CD4-positive, CD25-positive, alpha-beta regulatory T cell (primary cell): ENCODE results near the gene TTC21A. TPM values are rescaled to one million over a fixed set of nuclear protein-coding genes. Genes with fewer than 3 reads are reported as not detected.

Experiments
- ATAC-seq, 2 donors: fragments of 150-1000 bp; cut with Tn5 transposase; one replicate each; pipeline ENCODE4 v1.10.0; 2021; ENCODE audit warnings: low read depth in 2 of 2, moderate number of reproducible peaks in 2 of 2, moderate library complexity in 1 of 2
- DNase-seq, 3 donors: peaks; one replicate each; pipeline versions ENCODE4 v3.0.0 to v3.0.0-alpha.2; 2012 to 2022; ENCODE audit warnings: mixed read lengths in 1 of 3
- H3K27ac ChIP-seq: one replicate; pipeline ENCODE4 v1.7.0; 2013; ENCODE audit warnings: mild to moderate bottlenecking, low read length; ENCODE audit not compliant: insufficient read depth, poor library complexity, severe bottlenecking
- H3K27me3 ChIP-seq: one replicate; pipeline ENCODE4 v1.7.0; 2013; ENCODE audit warnings: low read length; ENCODE audit not compliant: control insufficient read depth, insufficient read depth
- H3K36me3 ChIP-seq: one replicate; pipeline ENCODE4 v1.7.0; 2013; ENCODE audit warnings: mild to moderate bottlenecking, low read length, moderate library complexity; ENCODE audit not compliant: control insufficient read depth, insufficient read depth
- H3K4me1 ChIP-seq: 2 replicates; pipeline ENCODE4 v1.7.0; 2013; ENCODE audit warnings: mild to moderate bottlenecking, low read length; ENCODE audit not compliant: insufficient read depth, control insufficient read depth, poor library complexity, severe bottlenecking
- H3K4me3 ChIP-seq: one replicate; pipeline ENCODE4 v1.7.0; 2013; ENCODE audit warnings: low read depth, mild to moderate bottlenecking, low read length, moderate library complexity
- H3K9me3 ChIP-seq, 2 experiments: 1 replicate in 1 of 2; 2 replicates in 1 of 2; pipeline ENCODE4 v1.7.0; 2013; ENCODE audit warnings: low read length in 2 of 2, mild to moderate bottlenecking in 1 of 2, moderate library complexity in 1 of 2; ENCODE audit not compliant: control insufficient read depth in 2 of 2
- H3K27ac Mint-ChIP-seq, 3 donors: one replicate each; pipeline ENCODE4 v1.8.0; 2020 to 2022; ENCODE audit warnings: mild to moderate bottlenecking in 3 of 3, mixed read lengths in 3 of 3, moderate library complexity in 2 of 3
- H3K27me3 Mint-ChIP-seq: one replicate; pipeline ENCODE4 v1.8.0; 2022; ENCODE audit warnings: mild to moderate bottlenecking, mixed read lengths
- H3K36me3 Mint-ChIP-seq: one replicate; pipeline ENCODE4 v1.8.0; 2020; ENCODE audit warnings: mixed read lengths
- H3K4me1 Mint-ChIP-seq, 4 donors: one replicate each; pipeline ENCODE4 v1.8.0; 2020 to 2022; ENCODE audit warnings: mixed read lengths in 4 of 4, mild to moderate bottlenecking in 1 of 4
- H3K4me3 Mint-ChIP-seq, 4 donors: one replicate each; pipeline ENCODE4 v1.8.0; 2020 to 2022; ENCODE audit warnings: mild to moderate bottlenecking in 4 of 4, mixed read lengths in 4 of 4, moderate library complexity in 3 of 4
- H3K9me3 Mint-ChIP-seq, 7 donors: one replicate each; pipeline ENCODE4 v1.8.0; 2020 to 2022; ENCODE audit warnings: mixed read lengths in 7 of 7, mild to moderate bottlenecking in 3 of 7, moderate library complexity in 2 of 7
- polyA plus RNA-seq, 4 donors: library from polyadenylated mRNA; unstranded; fragments of 300-500 nt; fragmentation: Illumina TruSeq; gene quantifications; one replicate each; pipeline ENCODE4 v1.2.3, GENCODE V29; 2021
- total RNA-seq: library from RNA; stranded (reverse); gene quantifications from one replicate; pipeline ENCODE4 v1.2.3, GENCODE V29; 2022

Gene TTC21A
- total and polyA plus RNA-seq, 5 donors from 2014 or later: 0.41 to 4.1 (median 1.3) TPM

DNA sequence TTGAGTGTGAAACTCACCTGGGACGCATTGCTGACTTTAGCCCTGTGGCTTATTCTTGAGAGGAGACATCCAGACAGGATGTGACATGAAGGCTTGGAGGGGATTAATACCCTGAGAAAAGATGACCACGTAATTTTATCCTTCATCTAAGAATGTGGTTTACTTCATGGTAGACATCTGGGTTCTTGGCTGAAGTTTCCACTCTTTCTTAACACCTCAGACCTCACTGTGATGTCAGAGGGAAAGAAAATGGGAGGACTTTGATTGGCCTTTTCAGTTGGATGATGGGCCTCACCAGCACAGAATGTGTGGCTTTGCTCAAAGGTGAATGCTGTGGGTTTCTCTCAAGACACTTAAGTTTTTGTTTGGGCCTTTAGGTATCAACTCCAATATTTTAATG, 16.6 kb upstream of the TTC21A start:
- H3K27ac Mint-ChIP-seq: peak overlapping the region in 1 of 3 donors; percentile 31
- peaks cover 98% of the 10 kb centered on the region for H3K36me3 ChIP-seq
- ATAC-seq: no peak
- no peak overlapping the region for H3K4me3 Mint-ChIP-seq
- no peak overlapping the region for H3K4me3 ChIP-seq
- no peak overlapping the region for H3K27ac ChIP-seq
- no peaks in the 10 kb centered on the region for H3K27me3 ChIP-seq
- peaks cover 0 to 6% (median 2%) of the 10 kb centered on the region in 4 donors for H3K4me1 Mint-ChIP-seq
- no peaks in the 10 kb centered on the region for H3K27me3 Mint-ChIP-seq
- H3K9me3 ChIP-seq: no peaks in the 10 kb centered on the region
- no peaks in the 10 kb centered on the region for H3K9me3 Mint-ChIP-seq
- peaks cover 65% of the 10 kb centered on the region for H3K36me3 Mint-ChIP-seq
- DNase-seq: no peak
- no peaks in the 10 kb centered on the region for H3K4me1 ChIP-seq

GRCh38 chr3:39094851-39095677, 12.4 kb upstream of the TTC21A start:
- H3K27ac ChIP-seq: no peak overlapping the region
- no peaks in the 10 kb centered on the region for H3K4me1 Mint-ChIP-seq
- H3K36me3 ChIP-seq: peaks cover 97% of the 10 kb centered on the region
- H3K4me3 ChIP-seq: no peak overlapping the region
- H3K9me3 ChIP-seq: no peaks in the 10 kb centered on the region
- no peaks in the 10 kb centered on the region for H3K4me1 ChIP-seq
- H3K27ac Mint-ChIP-seq: no peak overlapping the region
- no peak overlapping the region for H3K4me3 Mint-ChIP-seq
- ATAC-seq: no peak
- H3K36me3 Mint-ChIP-seq: peaks cover 40% of the 10 kb centered on the region
- no peak for DNase-seq
- no peaks in the 10 kb centered on the region for H3K9me3 Mint-ChIP-seq
- no peaks in the 10 kb centered on the region for H3K27me3 Mint-ChIP-seq
- H3K27me3 ChIP-seq: no peaks in the 10 kb centered on the region

GRCh38 chr3:39095778-39096177, 11.7 kb upstream of the TTC21A start:
- no peaks in the 10 kb centered on the region for H3K9me3 ChIP-seq
- no peaks in the 10 kb centered on the region for H3K4me1 ChIP-seq
- H3K36me3 ChIP-seq: peaks cover 90% of the 10 kb centered on the region
- no peaks in the 10 kb centered on the region for H3K27me3 Mint-ChIP-seq
- no peaks in the 10 kb centered on the region for H3K27me3 ChIP-seq
- H3K27ac Mint-ChIP-seq: no peak overlapping the region
- H3K4me3 ChIP-seq: no peak overlapping the region
- no peaks in the 10 kb centered on the region for H3K4me1 Mint-ChIP-seq
- no peaks in the 10 kb centered on the region for H3K9me3 Mint-ChIP-seq
- H3K36me3 Mint-ChIP-seq: peaks cover 33% of the 10 kb centered on the region
- H3K27ac ChIP-seq: no peak overlapping the region
- ATAC-seq: no peak
- no peak for DNase-seq
- H3K4me3 Mint-ChIP-seq: no peak overlapping the region

- Mint-ChIP-seq H3K27ac (peak overlapping the region in 1 of 3 donors; percentile 54), H3K4me1 (peaks cover 5 to 8% (median 7%) of the 10 kb centered on the region in 4 donors), H3K27me3 (no peaks in the 10 kb centered on the region), H3K9me3 (no peaks in the 10 kb centered on the region), H3K36me3 (peaks cover 33% of the 10 kb centered on the region), H3K4me3 (no peak overlapping the region)
- DNase-seq (no peak), ATAC-seq (no peak)
- Histone ChIP-seq H3K27me3 (no peaks in the 10 kb centered on the region), H3K9me3 (no peaks in the 10 kb centered on the region), H3K4me3 (no peak overlapping the region), H3K27ac (no peak overlapping the region), H3K36me3 (peaks cover 80% of the 10 kb centered on the region), H3K4me1 (peaks cover 6% of the 10 kb centered on the region)
These were observed 10.7 kb upstream of the TTC21A start for GRCh38 chr3:39096775-39097174.

- Mint-ChIP-seq H3K4me1 (peaks cover 6 to 18% (median 15%) of the 10 kb centered on the region in 4 donors), H3K27me3 (no peaks in the 10 kb centered on the region), H3K36me3 (peaks cover 27% of the 10 kb centered on the region), H3K9me3 (no peaks in the 10 kb centered on the region), H3K4me3 (no peak overlapping the region), H3K27ac (peak overlapping the region in 2 of 3 donors; percentile 32 to 54)
- Histone ChIP-seq H3K9me3 (no peaks in the 10 kb centered on the region), H3K27ac (no peak overlapping the region), H3K36me3 (peaks cover 69% of the 10 kb centered on the region), H3K4me3 (no peak overlapping the region), H3K27me3 (no peaks in the 10 kb centered on the region), H3K4me1 (peaks cover 6% of the 10 kb centered on the region)
- ATAC-seq (no peak), DNase-seq (no peak)
These were observed 9.6 kb upstream of the TTC21A start for GRCh38 chr3:39097716-39098472.

DNA sequence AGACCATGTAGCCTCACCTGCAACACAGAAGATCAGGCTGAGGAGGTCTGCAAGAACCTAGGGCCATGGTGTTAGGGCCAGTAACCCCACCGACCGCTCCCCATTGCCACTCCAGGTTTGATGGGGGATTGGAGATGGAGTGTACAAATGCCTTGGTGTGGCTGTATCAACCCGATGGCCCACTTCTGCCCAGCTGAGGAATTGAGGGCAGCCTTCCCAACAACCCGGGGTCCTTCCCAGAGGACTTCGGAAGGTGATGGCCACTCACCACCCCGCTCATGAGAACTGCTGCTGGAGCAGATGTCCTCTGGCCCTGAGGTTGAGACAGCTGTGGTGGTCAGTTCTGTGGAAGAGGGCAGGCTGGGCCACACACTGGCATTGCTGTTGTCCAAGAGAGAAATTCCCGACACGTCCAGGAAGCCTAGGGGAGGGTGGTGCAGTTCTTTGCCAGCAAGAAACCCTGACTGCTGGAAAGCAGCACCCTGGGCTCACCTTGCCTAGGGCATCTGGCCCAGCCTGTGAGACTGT, 8.9 kb upstream of the TTC21A start:
- Mint-ChIP-seq H3K4me3 (no peak overlapping the region), H3K36me3 (peaks cover 27% of the 10 kb centered on the region), H3K27me3 (no peaks in the 10 kb centered on the region), H3K4me1 (peaks cover 6 to 24% (median 15%) of the 10 kb centered on the region in 4 donors), H3K9me3 (no peaks in the 10 kb centered on the region), H3K27ac (no peak overlapping the region)
- peaks cover 63% of the 10 kb centered on the region for H3K36me3 ChIP-seq
- peaks cover 6% of the 10 kb centered on the region for H3K4me1 ChIP-seq
- DNase-seq (no peak), ATAC-seq (no peak)
- H3K27ac ChIP-seq: no peak overlapping the region
- H3K27me3 ChIP-seq: no peaks in the 10 kb centered on the region
- H3K4me3 ChIP-seq: no peak overlapping the region
- no peaks in the 10 kb centered on the region for H3K9me3 ChIP-seq

GRCh38 chr3:39099242-39099641, 8.2 kb upstream of the TTC21A start:
- no peak overlapping the region for H3K27ac Mint-ChIP-seq
- H3K9me3 Mint-ChIP-seq: no peaks in the 10 kb centered on the region
- Histone ChIP-seq H3K27me3 (no peaks in the 10 kb centered on the region), H3K4me3 (no peak overlapping the region), H3K9me3 (no peaks in the 10 kb centered on the region), H3K36me3 (peaks cover 56% of the 10 kb centered on the region), H3K4me1 (peaks cover 6% of the 10 kb centered on the region), H3K27ac (no peak overlapping the region)
- peaks cover 21% of the 10 kb centered on the region for H3K36me3 Mint-ChIP-seq
- peaks cover 6 to 29% (median 15%) of the 10 kb centered on the region in 4 donors for H3K4me1 Mint-ChIP-seq
- H3K27me3 Mint-ChIP-seq: no peaks in the 10 kb centered on the region
- DNase-seq (no peak), ATAC-seq (no peak)
- H3K4me3 Mint-ChIP-seq: no peak overlapping the region
